GM18907 (cell line): ENCODE results near the gene ZNF234.
"Not testable (repeated sequence)": the region's sequence is repeated elsewhere in the genome, so short reads cannot be mapped to it uniquely, and the experiment has no call there.

ENCODE experiments used
- ATAC-seq: cut with Tn5 transposase; IDR thresholded peaks from one replicate; pipeline ENCODE4 v1.9.1; 2021; ENCODE audit warnings: mild to moderate bottlenecking, moderate library complexity; ENCODE audit not compliant: unreplicated experiment

The ZNF234 gene

DNA sequence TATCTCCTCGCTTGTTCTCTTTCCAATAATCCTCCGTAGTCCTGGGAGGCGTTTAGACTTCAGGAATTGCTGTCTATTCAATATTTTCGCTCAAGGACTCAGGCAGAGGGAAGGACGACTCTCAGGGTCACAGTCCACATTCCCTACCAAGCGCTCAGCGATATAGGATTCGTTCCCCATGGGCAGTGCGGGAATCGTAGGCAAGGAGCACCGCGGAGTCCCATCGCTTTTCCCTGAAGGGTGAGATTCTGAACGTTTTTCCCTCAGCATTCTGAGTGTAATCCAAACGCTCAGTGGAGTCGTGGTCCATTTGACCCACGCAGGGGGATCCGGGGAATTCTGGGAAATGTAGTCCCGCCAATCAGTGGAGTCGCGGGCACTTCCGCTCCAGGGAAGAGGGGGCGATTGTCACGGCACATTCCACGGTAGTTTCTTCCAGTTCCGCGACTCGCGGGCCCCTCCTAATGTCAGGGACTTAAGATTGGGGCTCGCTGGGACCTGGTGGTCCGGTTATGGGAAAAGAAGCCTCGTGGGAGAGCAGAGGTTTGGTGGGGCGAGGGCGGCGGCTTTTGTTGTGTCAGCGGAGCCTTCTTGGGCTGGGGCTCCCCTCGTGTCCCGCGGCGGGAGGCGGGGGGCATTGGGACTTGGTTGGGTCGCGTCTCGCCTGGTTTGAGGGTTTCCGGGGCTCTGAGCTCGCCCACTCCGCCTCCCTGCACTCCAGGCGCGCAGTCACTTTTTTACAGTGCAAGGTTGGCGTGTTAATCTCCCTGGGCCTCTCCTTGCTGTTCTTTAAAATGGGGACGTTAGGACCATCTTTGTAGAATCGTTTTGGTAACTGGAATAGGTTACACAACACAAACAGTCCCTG, at the start of gene ZNF234:
TSS of gene ZNF234 (plus strand) at position 364 of the 868 bp plus-strand sequence. CDS start 3,079 bp downstream, outside the sequence.
- peak; percentile 72 for ATAC-seq

DNA sequence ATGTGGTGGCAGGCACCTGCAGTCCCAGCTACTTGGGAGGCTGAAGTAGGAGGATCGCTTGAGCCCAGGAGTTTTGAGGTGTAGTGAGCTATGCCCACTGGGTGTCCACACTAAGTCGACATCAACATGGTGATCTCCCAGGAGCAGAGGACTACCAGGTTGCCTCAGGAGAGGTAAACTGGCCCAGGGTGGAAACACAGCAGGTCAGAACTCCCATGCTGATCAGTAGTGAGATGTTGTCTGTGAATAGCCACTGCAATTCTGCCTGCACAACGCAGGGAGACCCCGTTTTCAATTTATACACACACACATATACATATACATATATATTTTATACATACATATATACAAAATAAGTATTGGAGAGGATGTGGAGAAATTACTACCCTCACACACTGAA, 49.2 kb upstream of the ZNF234 start:
- no peak for ATAC-seq

DNA sequence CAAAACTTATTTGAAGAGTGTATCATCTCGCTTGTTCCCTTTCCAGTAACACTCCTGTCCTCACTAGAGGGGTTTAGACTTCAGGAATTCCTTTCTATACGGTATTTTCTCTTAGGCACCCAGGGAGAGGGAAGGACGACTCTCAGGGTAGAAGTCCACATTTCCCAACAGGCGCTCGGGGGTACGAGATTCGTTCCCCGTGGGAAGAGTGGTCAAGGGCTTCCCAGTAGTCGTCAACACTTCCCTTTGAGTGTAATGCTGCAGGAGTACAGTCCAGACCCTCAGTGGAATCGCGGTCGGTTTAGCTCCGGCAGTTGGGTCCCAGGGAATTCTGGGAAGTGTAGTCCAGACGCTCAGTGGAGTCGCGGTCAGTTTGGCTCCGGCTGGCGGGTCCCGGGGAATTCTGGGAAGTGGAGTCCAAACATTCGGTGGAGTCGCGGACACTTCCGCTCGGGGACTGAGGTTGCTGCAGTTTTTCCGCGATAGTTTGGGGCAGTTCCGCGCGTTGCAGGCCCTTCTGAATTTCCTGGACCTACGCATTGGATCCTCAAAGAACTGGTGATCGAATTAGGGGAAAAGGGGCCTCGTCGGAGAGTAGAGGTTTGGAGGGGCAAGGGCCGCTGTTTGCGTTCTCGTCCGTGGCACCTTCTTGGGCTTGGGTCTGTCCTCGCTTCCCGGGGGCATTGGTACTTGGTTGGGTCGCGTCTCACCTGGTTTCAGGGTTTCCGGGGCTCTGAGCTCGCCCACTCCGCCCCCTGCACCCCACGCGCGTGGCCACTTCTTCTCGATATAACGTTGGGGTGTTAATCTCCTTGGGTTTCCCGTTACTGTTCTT, 47.2 kb upstream of the ZNF234 start, which contains the start of gene ZNF224:
TSS of gene ZNF224 (plus strand) at position 431 of the 835 bp plus-strand sequence. CDS start 3,513 bp downstream, outside the sequence.
- ATAC-seq = peak; percentile 91

DNA sequence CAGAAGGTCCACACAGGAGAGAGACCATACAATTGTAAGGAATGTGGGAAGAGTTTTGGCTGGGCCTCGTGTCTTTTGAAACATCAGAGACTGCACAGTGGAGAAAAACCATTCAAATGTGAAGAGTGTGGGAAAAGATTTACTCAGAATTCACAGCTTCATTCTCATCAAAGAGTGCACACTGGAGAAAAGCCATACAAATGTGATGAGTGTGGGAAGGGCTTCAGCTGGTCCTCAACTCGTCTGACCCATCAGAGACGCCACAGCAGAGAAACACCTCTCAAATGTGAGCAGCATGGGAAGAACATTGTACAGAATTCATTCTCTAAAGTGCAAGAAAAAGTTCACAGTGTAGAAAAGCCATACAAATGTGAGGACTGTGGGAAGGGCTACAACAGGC, 33.6 kb upstream of the ZNF234 start:
- no peak for ATAC-seq

DNA sequence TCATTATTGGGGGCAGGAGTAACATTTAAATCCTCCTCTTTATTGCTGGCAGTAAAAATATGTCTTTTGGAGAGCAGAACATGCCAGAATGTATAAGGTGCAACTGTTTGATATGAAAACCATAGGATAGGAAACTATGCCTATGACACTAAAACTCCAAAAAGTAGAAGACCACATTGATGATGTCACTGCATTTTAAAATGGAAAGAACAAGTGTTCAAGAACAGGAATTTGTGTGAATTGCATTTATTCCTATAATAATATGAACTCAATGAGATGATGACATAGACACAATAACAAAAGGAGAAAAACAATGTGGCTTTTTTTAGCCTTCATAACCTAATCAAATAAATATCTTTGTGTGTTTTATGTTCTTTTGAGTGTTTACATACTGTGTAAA, 31.9 kb upstream of the ZNF234 start:
- ATAC-seq = no peak

DNA sequence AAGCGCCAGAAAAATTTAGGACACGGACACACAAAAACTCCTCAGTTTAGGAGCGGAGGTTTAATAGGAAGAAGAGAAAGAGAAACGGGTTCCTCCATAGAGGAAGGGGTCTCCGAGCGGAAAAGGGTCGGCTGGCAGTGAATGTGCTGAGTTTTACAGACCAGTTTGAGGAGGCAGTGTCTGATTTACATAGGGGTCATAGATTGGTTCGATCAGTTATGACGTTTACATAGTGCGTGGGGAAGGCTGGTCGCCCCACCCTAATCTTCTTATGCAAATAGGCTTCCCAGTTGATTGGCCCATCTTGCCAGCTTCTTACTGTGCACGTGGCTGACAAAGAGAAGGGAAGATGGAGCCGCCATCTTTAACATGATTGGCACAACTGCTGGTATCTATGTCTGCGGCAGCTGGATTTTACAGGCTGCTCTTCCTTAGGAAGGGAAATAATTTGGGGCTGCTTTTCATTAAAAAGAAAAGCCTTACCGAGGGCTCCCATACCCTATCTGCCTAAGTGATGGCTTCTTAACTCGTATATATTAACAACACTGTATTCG, 29.4 kb upstream of the ZNF234 start:
- no peak for ATAC-seq

DNA sequence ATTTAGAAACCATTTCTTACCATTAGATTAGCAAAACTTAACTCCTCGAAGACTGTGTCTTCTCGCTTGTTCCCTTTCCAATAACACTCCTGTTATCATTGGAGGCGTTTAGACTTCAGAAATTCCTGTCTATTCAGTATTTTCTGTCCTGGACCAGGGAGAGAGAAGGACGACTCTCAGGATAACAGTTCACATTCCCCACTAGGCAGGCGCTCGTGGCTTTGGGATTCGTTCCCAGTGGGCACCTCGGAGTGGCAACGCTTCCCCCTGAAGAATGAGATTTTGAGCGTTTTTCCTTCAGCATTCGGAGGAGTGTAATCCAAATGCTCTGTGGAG, 28.6 kb upstream of the ZNF234 start:
- no peak for ATAC-seq

DNA sequence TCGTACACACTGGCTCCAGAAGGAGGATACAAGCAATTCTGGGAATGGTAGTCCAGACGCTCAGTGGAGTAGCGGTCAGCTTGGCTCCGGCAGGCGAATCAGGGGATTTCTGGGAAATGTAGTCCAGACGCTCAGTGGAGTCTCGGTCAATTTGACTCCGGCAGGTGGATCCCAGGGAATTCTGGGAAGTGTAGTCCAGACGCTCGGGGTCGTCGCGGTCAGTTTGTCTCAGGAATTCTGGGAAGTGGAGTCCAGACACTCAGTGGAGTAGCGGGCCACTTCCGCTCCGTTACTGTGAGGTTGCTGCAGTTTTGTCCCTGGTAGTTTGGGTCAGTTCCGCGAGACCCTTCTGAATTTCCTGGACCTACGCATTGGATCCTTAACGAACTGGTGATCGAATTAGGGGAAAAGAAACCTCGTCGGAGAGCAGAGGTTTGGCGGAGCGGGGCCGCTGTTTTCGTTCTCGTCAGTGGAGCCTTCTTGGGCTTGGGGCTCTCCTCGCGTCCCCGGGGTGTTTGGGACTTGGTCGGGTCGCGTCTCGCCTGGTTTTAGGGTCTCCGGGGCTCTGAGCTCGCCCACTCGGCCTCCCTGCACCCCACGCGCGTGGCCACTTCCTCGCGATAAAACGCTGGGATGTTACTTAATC, 28.1 kb upstream of the ZNF234 start, which contains the start of gene ZNF225:
TSS of gene ZNF225 (plus strand) at position 262 of the 646 bp plus-strand sequence. CDS start 2,429 bp downstream, outside the sequence.
- peak; percentile 92 for ATAC-seq

DNA sequence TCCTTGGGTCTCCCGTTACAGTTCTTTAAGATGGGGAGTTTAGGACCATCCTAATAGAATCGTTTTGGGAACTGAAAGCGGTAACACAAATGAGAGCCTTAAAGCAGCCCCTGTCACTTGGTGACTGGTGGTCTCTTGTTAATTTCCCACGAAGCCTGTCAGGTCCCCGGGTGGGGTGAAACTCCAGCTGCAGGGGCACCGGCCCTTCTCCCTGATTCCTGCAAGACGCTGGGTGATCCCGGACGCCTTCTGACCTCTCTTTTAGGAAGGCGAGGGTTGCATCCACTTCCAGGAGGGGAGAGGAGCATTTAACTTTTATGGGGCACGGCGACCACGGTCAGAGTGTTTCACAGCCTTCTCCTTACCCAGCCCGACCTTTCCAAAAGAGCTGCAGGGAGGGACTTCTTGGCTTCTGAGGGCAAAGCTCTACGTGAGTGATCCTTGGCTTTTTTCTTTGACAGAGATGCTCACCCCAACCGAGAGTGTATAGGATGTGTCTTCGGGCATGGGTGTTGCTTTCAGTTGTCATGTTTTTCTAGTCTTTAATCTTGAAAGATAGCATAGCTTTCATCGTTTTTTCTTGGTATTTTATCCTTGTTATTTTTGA, 27.5 kb upstream of the ZNF234 start:
- peak; percentile 18 for ATAC-seq

DNA sequence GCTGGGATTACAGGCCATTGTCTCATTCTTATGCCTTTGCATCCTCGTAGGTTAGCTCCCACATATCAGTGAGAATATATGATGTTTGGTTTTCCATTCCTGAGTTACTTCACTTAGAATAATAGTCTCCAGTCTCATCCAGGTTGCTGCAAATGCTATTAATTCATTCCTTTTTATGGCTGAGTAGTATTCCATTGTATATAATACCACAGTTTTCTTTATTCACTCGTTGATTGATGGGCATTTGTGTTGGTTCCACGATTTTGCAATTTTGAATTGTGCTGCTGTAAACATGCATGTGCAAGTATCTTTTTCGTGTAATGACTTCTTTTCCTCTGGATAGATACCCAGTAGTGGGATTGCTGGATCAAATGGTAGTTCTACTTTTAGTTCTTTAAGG, 20.2 kb upstream of the ZNF234 start:
- not testable (repeated sequence) for ATAC-seq

DNA sequence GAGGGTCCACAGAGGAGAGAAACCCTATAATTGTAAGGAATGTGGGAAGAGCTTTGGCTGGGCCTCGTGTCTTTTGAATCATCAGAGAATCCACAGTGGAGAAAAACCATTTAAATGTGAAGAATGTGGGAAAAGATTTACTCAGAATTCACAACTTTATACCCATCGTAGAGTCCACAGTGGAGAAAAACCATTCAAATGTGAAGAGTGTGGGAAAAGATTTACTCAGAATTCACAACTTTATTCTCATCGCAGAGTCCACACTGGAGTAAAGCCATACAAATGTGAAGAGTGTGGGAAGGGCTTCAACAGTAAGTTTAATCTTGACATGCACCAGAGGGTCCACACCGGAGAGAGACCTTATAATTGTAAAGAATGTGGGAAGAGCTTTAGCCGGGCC, 9.4 kb upstream of the ZNF234 start:
- no peak for ATAC-seq

DNA sequence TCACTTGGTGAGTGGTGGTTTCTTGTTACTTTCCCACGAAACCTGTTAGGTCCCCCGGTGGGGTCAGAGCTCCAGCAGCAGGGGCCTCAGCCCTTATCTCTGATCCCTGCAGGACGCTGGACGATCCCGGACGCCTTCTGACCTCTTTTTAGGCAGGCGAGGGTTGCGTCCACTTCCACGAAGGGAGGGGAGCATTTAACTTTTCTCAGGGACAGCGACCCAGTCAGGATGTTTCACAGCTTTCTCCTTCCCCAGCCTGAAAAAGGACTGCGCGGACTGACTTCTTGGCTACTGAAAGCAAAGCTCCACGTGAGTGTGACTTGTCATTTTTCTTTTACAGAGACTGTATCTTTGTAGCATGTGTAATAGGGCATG, 692 bp downstream of the ZNF234 start:
- no peak for ATAC-seq

DNA sequence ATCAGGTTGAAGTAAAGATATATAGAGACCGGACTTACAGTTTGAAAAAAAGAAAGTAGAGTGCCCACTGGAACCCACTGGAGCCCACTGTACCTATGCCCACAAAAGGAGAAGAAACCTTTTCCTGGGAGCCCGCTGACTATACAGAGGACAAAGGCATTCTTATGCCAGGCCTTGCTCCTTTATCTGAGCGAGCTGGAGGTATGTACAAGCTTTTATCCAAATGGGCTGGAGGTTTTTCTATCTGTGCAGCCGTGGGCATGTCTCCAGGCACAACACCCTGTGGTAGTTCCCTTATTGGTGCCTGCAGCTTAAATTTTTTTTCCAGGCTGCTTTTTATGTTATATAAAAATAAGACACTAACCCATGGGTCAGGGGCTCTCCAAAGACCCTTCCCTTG, 8.4 kb downstream of the ZNF234 start:
- no peak for ATAC-seq

DNA sequence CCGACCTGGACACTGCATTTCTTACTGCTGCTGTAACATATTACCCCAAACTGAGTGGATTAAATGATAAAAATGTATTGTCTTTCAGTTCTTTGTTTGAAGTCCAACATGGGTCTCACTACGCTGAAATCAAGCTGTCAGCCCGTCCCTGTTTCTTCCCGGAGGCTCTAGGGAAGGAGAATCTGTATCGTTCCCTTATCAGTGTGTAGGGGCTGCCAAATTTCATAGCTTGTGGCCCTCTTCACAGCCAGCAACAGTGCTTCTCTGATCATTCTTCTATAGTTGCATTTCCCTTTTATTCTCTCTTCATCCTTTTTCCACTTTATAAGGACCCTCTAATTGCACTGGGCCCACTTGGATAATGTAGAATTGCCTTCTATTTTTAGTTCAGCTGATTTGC, 10.1 kb downstream of the ZNF234 start:
- ATAC-seq = no peak

DNA sequence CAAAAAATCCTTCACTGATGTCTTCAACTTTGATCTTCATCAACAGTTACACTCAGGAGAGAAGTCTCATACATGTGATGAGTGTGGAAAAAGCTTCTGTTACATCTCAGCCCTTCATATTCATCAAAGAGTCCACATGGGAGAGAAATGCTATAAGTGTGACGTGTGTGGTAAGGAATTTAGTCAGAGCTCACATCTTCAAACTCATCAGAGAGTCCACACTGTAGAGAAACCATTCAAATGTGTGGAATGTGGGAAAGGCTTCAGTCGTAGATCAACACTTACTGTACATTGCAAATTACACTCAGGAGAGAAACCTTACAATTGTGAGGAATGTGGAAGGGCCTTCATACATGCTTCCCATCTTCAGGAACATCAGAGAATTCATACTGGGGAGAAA, 15.1 kb downstream of the ZNF234 start:
- no peak for ATAC-seq

DNA sequence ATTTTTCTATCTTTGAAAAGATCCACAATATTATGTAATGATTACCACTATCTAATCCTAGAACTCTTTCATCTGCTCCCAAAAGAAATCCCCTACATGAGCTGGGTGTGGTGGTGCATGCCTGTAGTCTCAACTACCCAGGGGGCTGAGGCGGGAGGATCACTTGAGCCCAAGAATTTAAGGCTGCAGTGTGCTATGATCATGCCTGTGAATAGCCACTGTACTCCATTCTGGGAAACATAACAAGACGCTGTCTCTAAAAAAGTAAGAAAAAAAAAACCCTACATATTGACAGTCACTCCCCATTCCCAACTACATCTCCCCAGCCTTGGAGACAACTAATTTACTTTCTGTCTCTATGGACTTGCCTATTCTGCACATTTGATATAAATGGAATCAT, 22.4 kb downstream of the ZNF234 start:
- no peak for ATAC-seq

DNA sequence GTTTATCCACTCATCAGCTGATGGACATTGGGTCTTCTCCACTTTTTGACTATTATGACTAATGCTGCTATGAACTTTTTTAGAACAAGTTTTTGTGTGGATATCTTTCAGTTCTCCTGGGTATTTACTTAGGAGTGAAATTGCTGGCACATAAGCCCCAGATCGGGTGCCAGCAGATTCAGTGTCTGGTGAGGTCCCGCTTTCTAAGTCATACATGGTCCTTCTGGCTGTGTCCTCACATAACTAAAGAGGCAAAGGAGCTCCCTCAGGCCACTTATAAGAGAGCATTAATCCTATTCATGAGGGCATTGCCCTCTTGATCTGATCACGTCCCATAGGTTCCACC, 22.9 kb downstream of the ZNF234 start:
- peak; percentile 17 for ATAC-seq

DNA sequence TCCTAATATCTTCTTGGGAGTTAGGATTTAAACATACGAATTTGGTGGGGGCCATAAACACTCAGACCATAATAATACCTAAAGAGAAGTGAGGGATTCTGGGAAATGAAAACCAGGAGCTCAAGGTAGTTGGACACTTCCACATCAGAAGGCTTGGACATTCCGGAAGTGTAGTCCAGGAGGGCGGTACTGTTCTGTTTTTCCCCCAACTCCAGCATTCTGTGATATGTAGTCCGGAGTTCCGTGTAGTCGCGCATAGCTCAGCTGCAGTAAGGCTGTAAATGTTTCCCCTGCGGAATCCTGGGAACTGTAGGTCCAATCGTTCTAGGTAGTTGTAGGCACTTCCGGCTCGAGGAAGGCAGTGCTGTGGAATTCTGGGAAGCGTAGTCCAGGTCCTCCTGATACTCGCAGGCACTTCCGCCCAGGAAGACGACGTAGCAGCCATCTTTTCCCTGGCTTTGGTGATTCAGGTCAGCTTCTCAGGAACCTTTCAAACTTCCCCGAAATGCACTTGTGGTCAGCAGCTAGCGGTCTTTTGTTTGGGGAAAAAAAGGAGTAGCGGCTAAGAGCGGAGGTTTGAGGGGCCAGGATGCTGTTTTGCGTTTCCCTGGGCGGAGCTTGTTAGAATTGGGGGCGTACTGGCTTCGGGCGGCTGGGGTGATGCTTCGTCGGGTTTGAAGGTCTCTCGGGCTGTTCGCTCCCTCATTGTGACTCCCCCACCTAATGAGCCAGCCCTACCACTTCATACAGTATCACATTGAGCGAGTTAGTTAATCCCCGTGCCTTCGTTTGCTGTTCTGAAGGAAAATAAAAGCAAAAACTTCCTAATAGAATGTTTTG, 23.5 kb downstream of the ZNF234 start, which contains the start of gene ZNF226:
TSS of gene ZNF226 (plus strand) at position 428 of the 840 bp plus-strand sequence. CDS start 4,981 bp downstream, outside the sequence.
- ATAC-seq = peak; percentile 93

DNA sequence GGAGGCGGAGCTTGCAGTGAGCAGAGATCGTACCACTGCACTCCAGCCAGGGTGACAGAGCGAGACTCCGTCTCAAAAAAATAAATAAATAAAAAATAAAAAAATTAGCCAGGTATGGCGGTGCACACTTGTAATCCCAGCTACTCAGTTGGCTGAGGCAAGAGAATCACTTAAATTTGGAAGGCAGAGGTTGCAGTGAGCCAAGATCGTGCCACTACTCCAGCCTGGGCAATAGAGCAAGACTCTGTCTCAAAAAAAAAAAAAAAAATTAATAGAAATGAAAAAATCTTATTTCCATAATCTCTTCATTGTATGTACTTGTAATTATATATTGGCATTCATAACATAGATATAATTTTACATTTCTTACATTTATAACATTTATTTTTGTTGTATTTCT, 29.3 kb downstream of the ZNF234 start:
- ATAC-seq = not testable (repeated sequence)

DNA sequence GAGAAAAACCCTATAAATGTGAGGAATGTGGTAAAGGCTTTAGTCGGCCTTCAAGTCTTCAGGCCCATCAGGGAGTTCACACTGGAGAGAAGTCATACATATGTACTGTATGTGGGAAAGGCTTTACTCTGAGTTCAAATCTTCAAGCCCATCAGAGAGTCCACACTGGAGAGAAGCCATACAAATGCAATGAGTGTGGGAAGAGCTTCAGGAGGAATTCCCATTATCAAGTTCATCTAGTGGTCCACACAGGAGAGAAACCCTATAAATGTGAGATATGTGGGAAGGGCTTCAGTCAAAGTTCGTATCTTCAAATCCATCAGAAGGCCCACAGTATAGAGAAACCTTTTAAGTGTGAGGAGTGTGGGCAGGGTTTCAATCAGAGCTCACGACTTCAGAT, 35.2 kb downstream of the ZNF234 start:
- ATAC-seq = no peak
